ENCODE data around the gene EMX1. TPM values are rescaled to one million over a fixed set of nuclear protein-coding genes. Genes with fewer than 3 reads are reported as not detected.

Gene EMX1
- polyA plus RNA-seq, 1 experiment: not detected

GRCh38 chr2:72951303-72952095 is 34.2 kb downstream of the EMX1 start:
- no peaks in the 10 kb centered on the region for H3K9me3 ChIP-seq (ENCODE audit: control insufficient read depth, insufficient read depth, low read length)
- no peaks in the 10 kb centered on the region for H3K27me3 ChIP-seq (ENCODE audit: control insufficient read depth, insufficient read depth, low read length)
- ChIA-PET CTCF (interaction anchor here (1.7 kb wide), 1 partner anchor 59 kb away, joined by 5 read pairs; no protein-coding TSS in a partner anchor), POLR2A (no interaction called here)
- TF ChIP-seq CTCF (IDR thresholded peaks at IDR 0.05; ENCODE audit: low read depth, low read length): no peak
- DNase-seq (ENCODE audit: low read depth, low spot score): no peak
- H3K27ac ChIP-seq (ENCODE audit: low read depth, low read length): no peak overlapping the region
- no peak overlapping the region for H3K4me3 ChIP-seq (ENCODE audit: low read depth, low read length)

GRCh38 chr2:72952110-72952823 is 34.9 kb downstream of the EMX1 start:
- Histone ChIP-seq H3K4me3 (ENCODE audit: low read depth, low read length) (no peak overlapping the region), H3K27ac (ENCODE audit: low read depth, low read length) (no peak overlapping the region), H3K9me3 (ENCODE audit: control insufficient read depth, insufficient read depth, low read length) (no peaks in the 10 kb centered on the region), H3K27me3 (ENCODE audit: control insufficient read depth, insufficient read depth, low read length) (no peaks in the 10 kb centered on the region)
- TF ChIP-seq CTCF (IDR thresholded peaks at IDR 0.05; ENCODE audit: low read depth, low read length): no peak
- no peak for DNase-seq (ENCODE audit: low read depth, low spot score)
- ChIA-PET CTCF (interaction anchor here (1.7 kb wide), 1 partner anchor 60 kb away, joined by 5 read pairs; no protein-coding TSS in a partner anchor), POLR2A (interaction anchor here (0.5 to 0.6 kb wide), 2 partner anchors 10 to 245 kb away, joined by 3 to 8 read pairs; no protein-coding TSS in a partner anchor)

- no peaks in the 10 kb centered on the region for H3K27me3 ChIP-seq (ENCODE audit: control insufficient read depth, insufficient read depth, low read length)
- ChIA-PET POLR2A (interaction anchor here (0.5 to 0.6 kb wide), 2 partner anchors 10 to 244 kb away, joined by 3 to 8 read pairs; no protein-coding TSS in a partner anchor), CTCF (interaction anchor here (1.3 kb wide), 1 partner anchor 60 kb away, joined by 3 read pairs; no protein-coding TSS in a partner anchor)
- H3K27ac ChIP-seq (ENCODE audit: low read depth, low read length): no peak overlapping the region
- no peak for TF ChIP-seq CTCF (IDR thresholded peaks at IDR 0.05; ENCODE audit: low read depth, low read length)
- no peak for DNase-seq (ENCODE audit: low read depth, low spot score)
- no peaks in the 10 kb centered on the region for H3K9me3 ChIP-seq (ENCODE audit: control insufficient read depth, insufficient read depth, low read length)
- H3K4me3 ChIP-seq (ENCODE audit: low read depth, low read length): no peak overlapping the region
Measured at GRCh38 chr2:72952961-72953360, 35.6 kb downstream of the EMX1 start.

- H3K27me3 ChIP-seq (ENCODE audit: control insufficient read depth, insufficient read depth, low read length): no peaks in the 10 kb centered on the region
- no peak for TF ChIP-seq CTCF (IDR thresholded peaks at IDR 0.05; ENCODE audit: low read depth, low read length)
- no peak overlapping the region for H3K27ac ChIP-seq (ENCODE audit: low read depth, low read length)
- POLR2A ChIA-PET: no interaction called here
- no peak for DNase-seq (ENCODE audit: low read depth, low spot score)
- CTCF ChIA-PET: interaction anchor here (1.3 kb wide), 2 partner anchors 21 to 61 kb away, joined by 3 to 5 read pairs; no protein-coding TSS in a partner anchor
- H3K9me3 ChIP-seq (ENCODE audit: control insufficient read depth, insufficient read depth, low read length): no peaks in the 10 kb centered on the region
- no peak overlapping the region for H3K4me3 ChIP-seq (ENCODE audit: low read depth, low read length)
Measured at GRCh38 chr2:72953528-72953927, 36.2 kb downstream of the EMX1 start.
